GM19193 (cell line): ENCODE measurements around the gene AMPH.

ENCODE experiments used
- POLR2A ChIP-seq: IDR thresholded peaks from 4 replicates; pipeline ENCODE4 v1.6.1; 2011; ENCODE audit not compliant: insufficient read depth, insufficient read length; ENCODE audit errors: extremely low read depth

The AMPH gene

DNA sequence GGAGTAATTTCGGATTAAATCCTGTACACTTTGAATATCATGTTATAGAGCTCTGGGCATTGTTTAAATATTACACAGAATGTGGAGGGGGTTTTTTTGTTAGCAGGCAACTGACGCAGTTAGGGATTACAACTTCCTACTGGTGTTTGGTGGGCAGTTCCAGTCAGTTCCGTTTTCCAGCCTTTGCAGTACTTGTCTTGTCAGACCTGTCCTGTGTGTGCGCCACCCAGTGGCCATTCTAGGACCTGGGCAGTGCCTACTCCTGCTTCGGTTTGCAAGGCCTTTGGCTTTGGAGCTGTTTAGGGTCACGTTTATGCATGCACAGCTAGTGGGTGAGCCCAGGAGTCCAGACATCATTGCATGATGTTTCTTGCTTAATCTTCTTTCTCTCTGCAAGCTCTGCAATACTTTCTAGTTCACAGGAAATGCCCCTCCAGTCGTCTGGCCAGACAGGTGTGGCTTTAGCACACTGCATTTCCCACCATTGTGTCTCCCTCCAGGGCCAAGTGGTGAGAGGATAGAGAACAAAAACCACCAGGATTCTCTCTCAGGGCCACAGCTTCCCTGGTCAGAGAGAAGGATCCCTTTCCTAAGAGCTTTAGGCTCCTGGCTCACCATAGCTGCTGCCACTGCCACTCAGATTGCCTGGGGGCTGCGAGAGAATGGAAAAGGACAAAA is 261.2 kb downstream of the AMPH start:
- TF ChIP-seq POLR2A: no peak

DNA sequence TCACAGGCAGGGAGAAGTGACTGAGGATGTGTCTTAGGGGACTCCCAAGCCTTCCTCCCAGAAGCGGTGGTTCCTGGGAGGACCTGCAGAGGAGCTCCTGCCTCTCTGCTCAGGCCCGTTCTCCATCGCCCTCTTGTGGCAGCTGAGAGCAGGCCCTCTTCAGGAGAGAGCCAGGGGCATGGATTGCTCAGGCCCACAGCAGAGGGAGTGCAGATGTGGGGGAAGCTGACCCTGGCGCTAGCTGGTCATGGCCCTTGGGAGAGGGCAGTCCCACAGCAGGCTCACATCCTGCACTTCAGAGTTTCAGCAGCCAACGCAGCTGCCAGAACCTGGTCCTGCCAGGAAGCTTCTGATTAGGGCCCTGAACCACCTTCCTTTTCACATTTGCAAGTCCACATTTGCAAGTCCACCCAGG is 263.0 kb downstream of the AMPH start:
- no peak for TF ChIP-seq POLR2A

DNA sequence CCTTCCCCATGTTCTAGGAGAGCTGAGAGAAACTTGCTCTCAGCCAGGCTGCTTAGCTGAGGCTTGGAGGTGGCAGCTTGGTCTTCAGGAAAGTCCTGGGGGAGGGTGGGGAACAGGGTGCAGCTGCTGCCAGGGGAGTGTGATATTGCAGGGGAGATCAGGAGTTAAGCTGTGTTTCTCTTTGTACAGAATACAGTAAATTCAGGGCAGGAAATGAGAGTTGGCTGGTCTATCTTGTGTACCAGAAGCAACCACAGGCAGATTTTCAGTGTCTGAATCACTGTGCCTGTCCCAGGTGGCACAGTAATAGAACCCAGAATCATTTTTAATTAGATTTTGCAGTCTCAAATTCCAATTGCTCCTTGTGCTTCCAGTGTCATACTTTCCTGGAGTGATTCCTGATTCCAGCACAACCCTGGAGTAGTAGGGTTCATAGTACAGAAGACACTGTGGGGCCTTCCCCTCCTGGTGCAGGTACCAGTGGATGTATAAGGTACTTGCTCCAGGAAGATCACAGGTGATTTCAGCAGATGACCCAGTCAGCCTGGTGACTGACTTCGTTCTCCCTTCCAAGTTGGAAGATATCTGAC is 263.8 kb downstream of the AMPH start:
- no peak for TF ChIP-seq POLR2A

DNA sequence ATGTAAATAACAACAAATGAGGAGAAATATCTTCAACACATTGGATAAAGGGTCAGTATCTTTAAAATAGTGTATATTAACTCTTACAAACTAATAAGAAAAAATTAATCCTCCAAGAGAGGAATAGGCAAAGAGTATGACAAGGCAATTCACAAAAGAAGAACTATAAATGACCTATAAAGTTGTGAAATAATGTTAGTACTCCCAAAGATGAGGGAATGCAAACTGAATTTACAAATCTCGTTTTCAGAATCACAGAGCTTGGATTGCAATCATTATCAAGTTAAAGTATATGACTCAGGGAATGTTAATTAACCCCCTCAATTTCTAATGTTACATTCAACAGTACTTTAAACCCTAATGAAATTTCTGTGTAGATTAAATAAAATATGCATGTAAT is 270.4 kb downstream of the AMPH start:
- no peak for TF ChIP-seq POLR2A

DNA sequence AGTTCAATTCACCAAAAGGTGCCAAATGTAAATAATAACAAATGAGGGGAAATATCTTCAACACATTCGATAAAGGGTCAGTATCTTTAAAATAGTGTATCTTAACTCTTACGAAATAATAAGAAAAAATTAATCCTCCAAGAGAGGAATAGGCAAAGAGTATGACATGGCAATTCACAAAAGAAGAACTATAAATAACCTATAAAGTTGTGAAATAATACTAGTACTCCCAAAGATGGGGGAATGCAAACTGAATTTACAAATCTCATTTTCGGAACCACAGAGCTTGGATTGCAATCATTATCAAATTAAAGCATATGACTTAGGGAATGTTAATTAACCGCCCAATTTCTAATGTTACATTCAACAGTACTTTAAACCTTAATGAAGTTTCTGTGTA is 279.6 kb downstream of the AMPH start:
- no peak for TF ChIP-seq POLR2A

DNA sequence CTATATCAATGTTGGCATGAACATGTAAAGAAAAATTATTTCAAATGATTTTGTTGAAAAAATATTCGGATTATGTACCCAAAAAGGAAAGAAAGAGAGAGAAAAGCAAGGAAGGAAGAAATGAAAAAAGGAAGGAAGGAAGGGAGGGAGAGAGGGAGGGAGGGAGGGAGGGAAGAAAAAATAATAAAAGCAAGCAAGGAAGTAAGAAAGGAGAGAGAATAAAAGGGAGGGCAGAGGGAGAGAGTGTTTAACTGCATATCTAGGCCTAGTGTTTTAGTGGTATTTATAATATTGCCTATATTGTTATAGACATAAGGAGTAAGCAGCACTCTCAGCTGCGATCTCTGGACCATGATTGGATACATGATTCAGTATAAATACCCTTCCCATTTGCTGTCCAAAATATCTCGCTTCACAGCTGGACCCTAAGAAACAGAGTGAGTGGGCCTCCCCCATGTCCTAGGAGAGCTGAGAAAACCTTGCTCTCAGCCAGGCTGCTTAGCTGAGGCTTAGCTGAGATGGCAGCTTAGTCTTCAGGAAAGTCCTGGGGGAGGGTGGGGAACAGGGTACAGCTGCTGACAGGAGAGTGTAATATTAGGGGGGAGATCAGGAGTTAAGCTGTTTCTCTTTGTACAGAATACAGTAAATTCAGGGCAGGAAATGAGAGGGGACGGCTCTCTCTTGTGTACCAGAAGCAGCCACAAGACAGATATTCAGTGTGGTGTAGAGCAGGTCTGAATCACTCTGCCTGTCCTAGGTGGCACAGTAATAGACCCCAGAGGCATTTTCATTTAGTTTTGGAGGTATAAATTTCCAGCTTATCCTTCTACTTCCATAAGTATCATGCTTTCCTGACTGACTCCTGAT is 291.0 kb downstream of the AMPH start:
- no peak for TF ChIP-seq POLR2A

DNA sequence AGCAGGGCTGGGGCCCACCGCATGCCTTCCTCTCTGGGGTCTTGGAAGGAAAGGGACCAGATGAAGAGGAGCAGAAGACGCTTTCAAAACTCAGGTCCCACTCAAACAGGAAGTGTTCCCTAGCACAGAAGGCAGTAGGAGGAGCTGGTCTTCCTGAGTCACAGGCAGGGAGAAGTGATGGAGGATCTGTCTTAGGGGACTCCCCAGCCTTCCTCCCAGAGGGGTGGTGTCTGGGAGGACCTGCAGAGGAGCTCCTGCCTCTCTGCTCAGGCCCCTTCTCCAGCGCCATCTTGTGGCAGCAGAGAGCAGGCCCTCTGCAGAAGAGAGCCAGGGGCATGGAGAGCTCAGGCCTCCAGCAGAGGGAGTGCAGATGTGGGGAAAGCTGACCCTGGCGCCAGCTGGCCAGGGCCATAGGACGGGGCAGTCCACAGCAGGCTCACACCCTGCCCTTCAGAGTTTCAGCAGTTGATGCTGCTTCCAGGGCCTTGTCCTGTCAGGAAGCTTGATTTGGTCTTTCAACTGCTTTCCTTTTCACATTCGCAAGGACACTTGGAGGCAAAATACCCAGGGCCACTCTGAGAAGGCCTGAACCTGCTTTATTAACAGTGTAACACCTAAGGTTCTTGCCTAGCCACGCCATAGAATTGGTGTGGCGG is 295.6 kb downstream of the AMPH start:
- peak; percentile 44 for TF ChIP-seq POLR2A

DNA sequence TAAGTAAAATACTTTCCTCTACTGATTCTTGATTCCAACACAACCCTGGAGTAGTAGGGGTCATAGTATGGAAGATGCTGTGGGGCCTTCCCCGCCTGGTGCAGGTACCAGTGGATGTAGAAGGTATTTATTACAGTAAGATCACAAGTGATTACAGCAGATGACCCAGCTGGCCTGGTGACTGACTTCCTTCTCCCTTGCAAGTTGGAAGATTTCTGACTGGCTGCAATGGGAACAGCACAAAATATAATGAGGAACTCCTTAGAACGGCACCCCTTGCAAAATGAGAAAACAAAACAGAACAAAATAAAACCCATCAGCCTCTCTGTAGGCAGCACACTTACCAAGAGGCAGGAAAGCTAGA is 296.1 kb downstream of the AMPH start:
- no peak for TF ChIP-seq POLR2A

DNA sequence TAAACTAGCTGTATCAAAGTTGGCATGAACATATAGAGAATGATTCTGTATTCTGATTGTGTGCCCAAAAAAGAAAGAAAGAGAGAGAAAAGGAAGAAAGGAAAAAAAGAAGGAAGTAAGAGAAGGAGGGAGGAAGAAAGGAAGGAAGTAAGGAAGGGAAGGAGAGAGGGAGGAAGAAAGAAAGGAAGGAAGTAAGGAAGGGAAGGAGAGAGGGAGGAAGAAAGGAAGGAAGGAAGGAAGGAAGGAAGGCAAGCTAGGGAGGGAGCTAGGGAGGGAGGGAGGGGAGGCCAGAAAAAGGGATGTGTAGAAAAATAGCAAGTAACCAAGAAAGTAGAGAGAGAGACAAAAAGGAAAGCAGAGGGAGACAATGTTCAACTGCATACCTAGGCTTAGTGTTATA is 297.0 kb downstream of the AMPH start:
- TF ChIP-seq POLR2A: no peak
